Activated CD4-positive, alpha-beta T cell treated with anti-CD3 and anti-CD28 coated beads, Interleukin-2, amount 50 U/mL, for 4 hours (primary cell): ENCODE results near the gene LCN6.
"Not testable (repeated sequence)": the region's sequence is repeated elsewhere in the genome, so short reads cannot be mapped to it uniquely, and the experiment has no call there.

Experiments
- DNase-seq, 2 experiments: peaks; one replicate each; pipeline ENCODE4 v3.0.0-alpha.2; 2020

The LCN6 gene

GRCh38 chr9:136722093-136722968 is 26.0 kb downstream of the LCN6 start:
- DNase-seq: no peak

GRCh38 chr9:136721339-136722092 is 26.8 kb downstream of the LCN6 start:
- no peak for DNase-seq

GRCh38 chr9:136720898-136721338 is 27.4 kb downstream of the LCN6 start:
- no peak for DNase-seq

GRCh38 chr9:136720251-136720897 is 28.0 kb downstream of the LCN6 start:
- DNase-seq: no peak

- no peak for DNase-seq
Observed at GRCh38 chr9:136719195-136719880, 29.0 kb downstream of the LCN6 start.

- no peak for DNase-seq
Observed at GRCh38 chr9:136718345-136719194, 29.8 kb downstream of the LCN6 start.

- DNase-seq: no peak
Observed at GRCh38 chr9:136717399-136717798, 30.9 kb downstream of the LCN6 start.

- no peak for DNase-seq
Observed at GRCh38 chr9:136714893-136715274, 33.4 kb downstream of the LCN6 start.

GRCh38 chr9:136714096-136714892 is 34.0 kb downstream of the LCN6 start:
- DNase-seq: no peak

- no peak for DNase-seq
Observed at GRCh38 chr9:136713550-136713949, 34.8 kb downstream of the LCN6 start.

- no peak for DNase-seq
Observed at GRCh38 chr9:136712690-136713544, 35.4 kb downstream of the LCN6 start.

- no peak for DNase-seq
Observed at GRCh38 chr9:136711751-136712689, 36.3 kb downstream of the LCN6 start, which contains the start of gene DIPK1B. Gene DIPK1B (plus strand): TSS chr9:136712572. CDS start chr9:136712666, 94 bp downstream.

GRCh38 chr9:136711219-136711648 is 37.1 kb downstream of the LCN6 start:
- not testable (repeated sequence) for DNase-seq

GRCh38 chr9:136710543-136710942 is 37.8 kb downstream of the LCN6 start:
- DNase-seq: no peak

- no peak for DNase-seq
Observed at GRCh38 chr9:136709454-136710109, 38.7 kb downstream of the LCN6 start.

GRCh38 chr9:136707849-136708517 is 40.3 kb downstream of the LCN6 start:
- DNase-seq: no peak

- DNase-seq: no peak
Observed at GRCh38 chr9:136707011-136707410, 41.3 kb downstream of the LCN6 start.
